GM11168 (cell line): ENCODE data around the gene MYBPC2.
"Not testable (repeated sequence)": the region's sequence is repeated elsewhere in the genome, so short reads cannot be mapped to it uniquely, and the experiment has no call there.

Source experiments
- in situ Hi-C: fragments of 300-500 bp; cut with MboI; formaldehyde crosslinking; loops from one replicate; pipeline ENCODE4 v1.12.0; 2022; ENCODE audit warnings: low sequenced_read_pairs; ENCODE audit not compliant: unreplicated experiment

The MYBPC2 gene

GRCh38 chr19:50453243-50453642 is 20.6 kb downstream of the MYBPC2 start:
- in situ Hi-C loops: no loop called here

- in situ Hi-C loops: no loop called here
These were observed 23.3 kb downstream of the MYBPC2 start for GRCh38 chr19:50455992-50456391.

- in situ Hi-C loops: no loop called here
These were observed 24.6 kb downstream of the MYBPC2 start for GRCh38 chr19:50457300-50457699.

GRCh38 chr19:50458396-50459066 is 25.8 kb downstream of the MYBPC2 start:
- in situ Hi-C loops: no loop called here

- in situ Hi-C loops: no loop called here
These were observed 26.4 kb downstream of the MYBPC2 start for GRCh38 chr19:50459067-50459456.

- in situ Hi-C loops: loop anchor here (5.0 kb wide), 1 partner anchor 92 kb away; the partner anchor contains the start of gene NAPSA
These were observed 26.9 kb downstream of the MYBPC2 start for GRCh38 chr19:50459638-50460037.

- in situ Hi-C loops: loop anchor here (5.0 kb wide), 1 partner anchor 93 kb away; the partner anchor contains the start of gene NAPSA
These were observed 27.6 kb downstream of the MYBPC2 start for GRCh38 chr19:50460161-50460765.

- in situ Hi-C loops: loop anchor here (5.0 kb wide), 1 partner anchor 94 kb away; the partner anchor contains the start of gene NAPSA
These were observed 28.6 kb downstream of the MYBPC2 start for GRCh38 chr19:50461066-50461875.

GRCh38 chr19:50462970-50463369 is 30.3 kb downstream of the MYBPC2 start:
- in situ Hi-C loops: loop anchor here (5.0 kb wide), 1 partner anchor 96 kb away; the partner anchor contains the start of gene NAPSA

- in situ Hi-C loops: loop anchor here (5.0 kb wide), 1 partner anchor 97 kb away; the partner anchor contains the start of gene NAPSA
These were observed 31.7 kb downstream of the MYBPC2 start for GRCh38 chr19:50464348-50464747.

- in situ Hi-C loops: loop anchor here (5.0 kb wide), 1 partner anchor 98 kb away; the partner anchor contains the start of gene NAPSA
These were observed 32.3 kb downstream of the MYBPC2 start for GRCh38 chr19:50465000-50465399.

- in situ Hi-C loops: no loop called here
These were observed 33.5 kb downstream of the MYBPC2 start for GRCh38 chr19:50465986-50466705.

- in situ Hi-C loops: no loop called here
These were observed 34.0 kb downstream of the MYBPC2 start for GRCh38 chr19:50466706-50467039.

GRCh38 chr19:50467566-50467965 is 34.9 kb downstream of the MYBPC2 start:
- in situ Hi-C loops: no loop called here

- in situ Hi-C loops: no loop called here
These were observed 36.1 kb downstream of the MYBPC2 start for GRCh38 chr19:50468818-50469217.

- in situ Hi-C loops: not testable (repeated sequence)
These were observed 40.6 kb downstream of the MYBPC2 start for GRCh38 chr19:50473336-50473735.

- in situ Hi-C loops: no loop called here
These were observed 42.4 kb downstream of the MYBPC2 start for GRCh38 chr19:50475101-50475568.

- in situ Hi-C loops: no loop called here
These were observed 43.1 kb downstream of the MYBPC2 start for GRCh38 chr19:50475736-50476223.

GRCh38 chr19:50476224-50476906 is 43.7 kb downstream of the MYBPC2 start, which contains the start of the genes EMC10 and GARIN5A:
Gene EMC10, plus strand, starts transcription at chr19:50476507. Its CDS starts 38 bp downstream, at chr19:50476545.
Gene GARIN5A, minus strand, starts transcription at chr19:50476848. Its CDS starts 460 bp downstream, at chr19:50476388.
- in situ Hi-C loops: no loop called here
